OCI-LY1 (cell line): ENCODE results near the gene LAMTOR1.
"Not testable (repeated sequence)": the region's sequence is repeated elsewhere in the genome, so short reads cannot be mapped to it uniquely, and the experiment has no call there.

ENCODE experiments used
- H2AFZ ChIP-seq: fragments of 200-600 bp; sonication (generic), shearing (Covaris generic); 2 replicates; pipeline ENCODE4 v1.6.0; 2014; ENCODE audit warnings: antibody characterized with exemption, mild to moderate bottlenecking, low read length
- H3F3A ChIP-seq: fragments of 200-600 bp; sonication (generic), shearing (Covaris generic); 2 replicates; pipeline ENCODE4 v1.6.0; 2014; ENCODE audit warnings: mild to moderate bottlenecking, antibody characterized with exemption, low read length, moderate library complexity; ENCODE audit not compliant: insufficient read depth
- H3K27ac ChIP-seq: fragments of 200-600 bp; sonication (generic); 2 replicates; pipeline ENCODE4 v1.5.1; 2014; ENCODE audit warnings: low read length, mixed run types, mild to moderate bottlenecking, low read depth; ENCODE audit not compliant: poor library complexity, severe bottlenecking
- H3K27me3 ChIP-seq: fragments of 200-600 bp; sonication (generic); 2 replicates; pipeline ENCODE4 v1.6.0; 2014; ENCODE audit warnings: antibody characterized with exemption, mild to moderate bottlenecking, low read length, moderate library complexity; ENCODE audit not compliant: insufficient read depth
- H3K36me3 ChIP-seq: fragments of 200-600 bp; sonication (generic); 2 replicates; pipeline ENCODE4 v1.6.1; 2014; ENCODE audit warnings: mild to moderate bottlenecking, antibody characterized with exemption, low read length, moderate library complexity, mixed read lengths; ENCODE audit not compliant: insufficient read depth
- H3K4me1 ChIP-seq: fragments of 200-600 bp; sonication (generic); 2 replicates; pipeline ENCODE4 v1.5.1; 2014; ENCODE audit warnings: mild to moderate bottlenecking, low read length, moderate library complexity; ENCODE audit not compliant: insufficient read depth, severe bottlenecking
- H3K4me2 ChIP-seq: fragments of 200-600 bp; sonication (generic), shearing (Covaris generic); 2 replicates; pipeline ENCODE4 v1.6.1; 2014; ENCODE audit warnings: low read length
- H3K4me3 ChIP-seq: fragments of 200-600 bp; sonication (generic); 2 replicates; pipeline ENCODE4 v1.5.1; 2014; ENCODE audit warnings: low read length, low read depth, mild to moderate bottlenecking, mixed read lengths; ENCODE audit not compliant: poor library complexity, severe bottlenecking
- H3K79me2 ChIP-seq: fragments of 200-600 bp; shearing (Covaris generic); 2 replicates; pipeline ENCODE4 v1.6.1; 2016; ENCODE audit warnings: mixed run types, low read length, mixed read lengths; ENCODE audit not compliant: insufficient read depth
- H3K9ac ChIP-seq: fragments of 200-600 bp; sonication (generic), shearing (Covaris generic); 2 replicates; pipeline ENCODE4 v1.6.1; 2014; ENCODE audit warnings: mild to moderate bottlenecking, low read length, mixed read lengths
- H3K9me2 ChIP-seq: fragments of 200-600 bp; sonication (generic), shearing (Covaris generic); 2 replicates; pipeline ENCODE4 v1.6.1; 2014; ENCODE audit warnings: low read depth, mild to moderate bottlenecking, low read length, mixed read lengths
- H3K9me3 ChIP-seq: fragments of 200-600 bp; shearing (Covaris generic); 2 replicates; pipeline ENCODE4 v1.6.1; 2014; ENCODE audit warnings: low read length, mixed read lengths
- H4K20me1 ChIP-seq: fragments of 200-600 bp; sonication (generic), shearing (Covaris generic); 2 replicates; pipeline ENCODE4 v1.6.0; 2016; ENCODE audit warnings: mild to moderate bottlenecking, low read length; ENCODE audit not compliant: insufficient read depth
- CTCF ChIP-seq: fragments of 200-600 bp; sonication (generic), shearing (Covaris generic); IDR thresholded peaks from 2 replicates; pipeline ENCODE4 v1.5.1; 2017; ENCODE audit warnings: mild to moderate bottlenecking, antibody characterized with exemption, low read length, moderate library complexity, mixed read lengths
- EZH2 ChIP-seq: fragments of 200-600 bp; sonication (generic), shearing (Covaris generic); IDR thresholded peaks from 2 replicates; pipeline ENCODE4 v1.8.0; 2017; ENCODE audit warnings: borderline replicate concordance, mixed run types, mild to moderate bottlenecking, antibody characterized with exemption, low read length, moderate library complexity, mixed read lengths

LAMTOR1 gene

GRCh38 chr11:72144807-72145565 lies 41.9 kb upstream of the LAMTOR1 start:
- Histone ChIP-seq H3K9ac (no peak overlapping the region), H4K20me1 (no peaks in the 10 kb centered on the region), H3K4me1 (no peaks in the 10 kb centered on the region), H3K9me2 (no peaks in the 10 kb centered on the region), H3K27me3 (no peaks in the 10 kb centered on the region), H3K79me2 (no peaks in the 10 kb centered on the region), H3K4me3 (no peak overlapping the region), H3K27ac (no peak overlapping the region), H3F3A (no peaks in the 10 kb centered on the region), H2AFZ (no peak overlapping the region), H3K9me3 (no peaks in the 10 kb centered on the region), H3K36me3 (no peaks in the 10 kb centered on the region), H3K4me2 (no peak overlapping the region)
- TF ChIP-seq CTCF = no peak
- no peak for TF ChIP-seq EZH2

GRCh38 chr11:72142543-72142942 lies 39.4 kb upstream of the LAMTOR1 start:
- H3K4me2 ChIP-seq, H3K27me3 ChIP-seq, H3K9me3 ChIP-seq, H3F3A ChIP-seq, H3K27ac ChIP-seq, H4K20me1 ChIP-seq, H3K79me2 ChIP-seq, H3K4me1 ChIP-seq, H3K9me2 ChIP-seq, H2AFZ ChIP-seq, H3K9ac ChIP-seq, H3K36me3 ChIP-seq, H3K4me3 ChIP-seq: not testable (repeated sequence)

- H3K9ac ChIP-seq, H3K36me3 ChIP-seq, H3K9me2 ChIP-seq, H3K4me3 ChIP-seq, H2AFZ ChIP-seq, H3K27ac ChIP-seq, H3F3A ChIP-seq, H3K79me2 ChIP-seq, H3K4me1 ChIP-seq, H3K4me2 ChIP-seq, H4K20me1 ChIP-seq, H3K27me3 ChIP-seq, H3K9me3 ChIP-seq: not testable (repeated sequence)
Measured at GRCh38 chr11:72142086-72142485, 39.0 kb upstream of the LAMTOR1 start.

- no peaks in the 10 kb centered on the region for H3K9me2 ChIP-seq
Measured at GRCh38 chr11:72141066-72141465, 38.0 kb upstream of the LAMTOR1 start.

More at GRCh38 chr11:72141066-72141465, 38.0 kb upstream of the LAMTOR1 start:
- H3K79me2 ChIP-seq = no peaks in the 10 kb centered on the region
- H3K36me3 ChIP-seq = no peaks in the 10 kb centered on the region
- no peak overlapping the region for H3K4me2 ChIP-seq
- H3K4me1 ChIP-seq = no peaks in the 10 kb centered on the region
- H3F3A ChIP-seq = no peaks in the 10 kb centered on the region
- no peaks in the 10 kb centered on the region for H4K20me1 ChIP-seq
- H3K27ac ChIP-seq = no peak overlapping the region
- H3K27me3 ChIP-seq = no peaks in the 10 kb centered on the region
- H3K9me3 ChIP-seq = no peaks in the 10 kb centered on the region
- H3K4me3 ChIP-seq = no peak overlapping the region
- no peak for TF ChIP-seq CTCF
- TF ChIP-seq EZH2 = no peak
- no peak overlapping the region for H2AFZ ChIP-seq
- H3K9ac ChIP-seq = no peak overlapping the region
